ENCODE results near the gene NRCAM.

Gene NRCAM

DNA sequence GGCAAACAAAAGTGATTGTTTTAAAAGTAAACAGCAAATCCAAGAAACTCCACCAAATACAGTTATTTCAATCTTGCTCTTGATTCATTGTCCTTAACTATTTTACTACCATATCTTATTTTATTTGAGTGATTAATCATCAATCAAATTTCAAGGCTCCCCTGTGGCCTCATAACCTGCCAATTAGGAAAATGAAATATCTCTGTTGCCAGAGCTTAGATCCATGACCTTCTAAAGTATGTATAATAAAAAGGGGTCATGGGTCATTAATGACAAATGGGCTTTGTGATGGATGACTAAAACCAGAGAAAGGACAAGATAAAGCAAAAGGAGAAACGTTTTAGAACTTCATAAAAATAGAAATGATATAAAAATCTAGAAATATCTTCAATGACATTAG is 28.5 kb downstream of the NRCAM start:
- in situ Hi-C loops (cut with HindIII; ENCODE audit: low sequenced_read_pairs): no loop called here

DNA sequence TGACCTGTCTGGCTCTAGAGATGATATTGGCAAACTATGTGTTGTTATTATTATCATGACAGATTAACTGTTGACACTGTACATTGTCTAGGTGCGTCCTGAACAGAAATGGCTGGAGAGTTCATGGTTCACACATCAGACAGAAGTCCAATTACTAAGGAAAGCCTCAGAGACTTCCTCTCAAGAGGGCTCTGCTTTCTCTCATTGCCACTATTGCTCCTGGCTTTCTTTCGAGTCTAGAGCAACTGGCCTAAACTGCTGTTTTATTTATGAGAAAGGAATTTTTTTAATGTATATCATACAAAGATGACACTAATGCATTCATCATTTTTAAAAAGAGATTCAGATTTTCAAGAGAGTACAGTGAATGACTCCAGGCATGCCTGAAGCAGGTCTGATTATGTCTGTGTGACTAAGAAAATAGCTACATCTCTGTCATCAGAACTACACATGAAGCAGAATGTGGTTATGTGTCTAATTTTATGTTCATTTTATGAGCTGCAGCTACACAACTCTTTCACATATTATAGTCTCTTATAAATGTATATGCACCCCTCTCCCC is 30.4 kb downstream of the NRCAM start:
- in situ Hi-C loops (cut with HindIII; ENCODE audit: low sequenced_read_pairs): no loop called here

DNA sequence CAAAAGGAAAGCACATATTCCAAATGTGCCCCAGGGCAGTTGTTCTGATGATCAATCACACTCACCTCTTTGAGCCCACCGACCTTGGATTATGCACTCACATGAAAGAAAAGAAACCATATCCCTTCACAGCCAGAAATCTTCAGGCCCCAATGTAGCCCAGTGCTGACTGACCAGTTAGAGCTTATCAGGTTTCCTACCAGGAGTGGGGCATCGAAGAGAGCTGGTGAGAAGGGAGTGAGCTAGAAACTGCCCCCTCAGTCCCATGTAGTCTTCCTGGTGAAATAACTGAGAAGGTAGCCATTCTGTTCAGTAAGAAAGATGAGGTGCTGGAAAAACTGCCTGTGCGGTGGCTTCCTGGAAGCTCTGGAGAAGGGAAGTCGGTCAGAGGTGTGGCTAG is 32.2 kb downstream of the NRCAM start:
- in situ Hi-C loops (cut with HindIII; ENCODE audit: low sequenced_read_pairs): no loop called here

DNA sequence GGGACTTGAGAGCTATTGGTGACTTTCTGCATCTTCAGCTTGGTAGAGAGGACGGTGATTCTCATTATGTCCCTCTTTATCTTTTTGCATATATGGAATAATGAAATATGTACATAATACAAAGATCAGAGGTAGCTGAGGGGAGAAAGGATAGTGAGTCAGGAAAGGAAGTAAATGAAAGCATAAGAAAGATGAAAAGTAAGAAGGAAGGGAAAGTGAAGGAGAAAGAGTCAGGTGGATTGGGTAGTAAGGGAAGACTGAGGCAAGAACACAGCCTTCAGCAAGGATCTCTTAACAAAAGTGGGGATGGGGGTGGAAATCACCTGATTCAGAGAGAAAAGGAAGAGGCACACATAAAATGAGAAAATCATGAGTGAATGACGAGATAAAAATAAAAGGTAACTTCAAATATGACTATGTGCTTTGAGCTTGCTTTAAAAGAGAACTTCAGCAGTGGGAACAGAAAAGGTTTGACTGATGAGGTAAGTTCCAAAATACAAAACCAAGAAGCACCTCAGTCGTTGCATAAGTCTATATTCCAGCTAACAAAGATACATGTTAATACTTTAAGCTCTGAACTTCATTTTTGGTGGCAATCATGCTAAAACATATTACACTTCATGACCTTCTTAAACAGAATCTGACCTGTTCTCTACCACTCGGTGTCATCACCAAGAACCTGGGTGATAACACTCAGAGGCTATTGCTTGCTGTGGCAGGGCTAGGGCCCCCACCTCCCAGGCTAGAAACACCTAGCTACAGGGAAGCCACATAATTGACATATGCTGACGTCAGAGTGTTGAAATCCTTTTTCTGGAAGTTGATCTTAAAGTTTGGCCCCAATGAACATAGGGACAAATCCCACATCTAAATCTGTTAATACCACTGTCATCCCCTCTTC is 32.9 kb downstream of the NRCAM start:
- in situ Hi-C loops (cut with HindIII; ENCODE audit: low sequenced_read_pairs): no loop called here

DNA sequence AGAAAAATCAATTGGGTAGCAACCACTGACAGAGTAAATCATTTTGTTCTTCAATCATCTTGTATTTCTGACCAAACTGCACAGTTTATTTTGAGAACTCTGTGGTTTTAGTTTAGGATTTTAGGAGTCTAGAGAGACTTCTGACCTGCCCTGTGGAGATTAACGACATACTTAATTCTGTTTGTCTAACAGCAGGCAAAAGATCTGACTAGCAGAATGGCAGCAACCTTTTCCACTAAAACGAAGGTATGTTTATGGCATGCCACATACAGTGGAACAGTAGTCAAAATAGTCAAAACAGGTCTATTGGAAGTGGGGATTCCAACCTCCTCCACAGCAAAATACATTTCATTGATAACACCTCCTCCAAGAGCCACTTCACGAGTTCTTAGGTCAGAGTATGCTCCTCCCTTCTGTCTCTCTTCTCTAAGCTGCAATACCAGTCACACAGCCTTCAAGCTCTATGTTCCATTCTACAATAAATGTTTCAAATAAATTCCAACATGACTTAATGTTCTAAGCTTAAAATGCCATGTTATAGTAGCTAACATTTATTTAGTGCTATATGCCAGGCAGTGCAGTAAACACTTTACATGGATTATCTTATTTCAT is 34.4 kb downstream of the NRCAM start:
- in situ Hi-C loops (cut with HindIII; ENCODE audit: low sequenced_read_pairs): no loop called here

DNA sequence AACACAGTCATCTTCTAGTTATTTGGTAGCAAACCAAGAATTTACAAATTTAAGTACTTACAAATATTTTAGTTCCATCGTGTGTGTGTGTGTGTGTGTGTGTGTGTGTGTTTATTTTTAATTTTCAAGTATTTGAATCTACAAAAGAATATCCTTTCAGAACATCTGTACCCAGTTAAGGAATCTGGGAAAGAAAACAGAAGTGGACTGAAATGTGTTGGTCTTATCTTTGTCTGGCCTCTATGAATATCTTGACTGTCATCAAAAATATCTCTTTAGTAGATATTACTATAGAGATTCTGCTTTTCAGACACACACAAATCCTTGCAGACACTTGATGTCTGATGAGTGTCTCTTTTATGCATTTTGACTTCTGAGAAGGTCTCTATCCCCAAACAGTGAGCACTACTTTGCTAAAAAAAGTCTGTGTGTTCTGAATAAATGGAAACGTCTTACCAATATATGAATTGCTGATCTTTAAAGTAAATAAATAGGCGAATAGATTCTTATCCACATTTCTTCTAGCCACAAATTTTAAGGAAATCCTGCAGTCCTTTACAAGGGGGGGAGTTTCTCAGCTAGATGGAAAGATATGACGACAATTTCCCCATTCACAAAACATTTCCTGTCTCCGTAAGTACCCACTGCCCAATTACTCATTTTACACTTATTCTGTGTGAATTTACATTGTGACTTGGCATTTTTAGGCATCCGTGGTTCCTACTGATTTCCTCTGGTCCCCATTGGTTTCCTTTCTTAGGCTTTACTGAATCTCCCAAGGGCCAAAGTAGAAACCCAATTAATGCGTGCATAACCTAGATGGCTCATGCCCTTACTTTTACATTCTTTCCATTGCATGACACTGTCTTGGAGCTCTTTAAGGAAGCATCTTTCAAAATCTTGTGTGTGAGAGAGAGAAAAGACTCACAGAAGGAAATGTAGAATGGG is 36.0 kb downstream of the NRCAM start:
- in situ Hi-C loops (cut with HindIII; ENCODE audit: low sequenced_read_pairs): no loop called here

DNA sequence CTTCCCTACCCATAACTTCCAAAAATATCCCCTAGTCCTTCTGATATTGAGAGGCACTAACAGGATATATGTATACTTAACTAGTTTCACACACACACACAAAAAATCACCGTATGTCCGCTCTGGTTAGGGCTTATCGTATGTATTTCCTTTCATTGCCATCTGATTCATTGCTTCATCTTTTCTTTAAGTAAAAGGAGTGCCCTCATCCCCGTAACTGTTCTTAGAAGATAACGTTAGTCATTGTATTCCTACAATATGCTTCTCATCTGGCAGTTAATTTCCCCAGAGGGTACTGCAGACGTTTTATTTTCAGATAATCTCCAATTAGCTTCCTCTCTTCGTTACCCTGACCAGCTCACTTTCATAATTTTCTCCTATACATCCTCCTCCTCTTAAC is 37.3 kb downstream of the NRCAM start:
- in situ Hi-C loops (cut with HindIII; ENCODE audit: low sequenced_read_pairs): no loop called here

DNA sequence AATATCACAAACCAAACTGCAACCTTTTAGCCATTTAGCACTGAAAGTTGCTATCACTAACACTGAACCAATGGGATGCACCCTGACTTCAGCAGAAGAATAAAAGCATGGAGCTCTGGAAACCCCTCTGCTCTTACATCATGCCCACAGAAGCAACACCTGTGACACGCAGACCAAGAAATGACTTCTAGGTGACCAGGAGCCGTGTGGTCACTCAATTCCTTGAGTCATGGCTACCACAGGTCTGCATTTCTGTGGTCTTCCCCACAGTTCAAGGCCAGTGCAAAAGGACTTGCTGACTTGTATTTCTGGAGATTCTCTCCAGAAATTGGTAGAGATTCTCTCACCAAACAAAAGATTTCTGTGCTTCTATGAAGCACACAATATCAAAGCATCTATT is 38.3 kb downstream of the NRCAM start:
- in situ Hi-C loops (cut with HindIII; ENCODE audit: low sequenced_read_pairs): no loop called here

DNA sequence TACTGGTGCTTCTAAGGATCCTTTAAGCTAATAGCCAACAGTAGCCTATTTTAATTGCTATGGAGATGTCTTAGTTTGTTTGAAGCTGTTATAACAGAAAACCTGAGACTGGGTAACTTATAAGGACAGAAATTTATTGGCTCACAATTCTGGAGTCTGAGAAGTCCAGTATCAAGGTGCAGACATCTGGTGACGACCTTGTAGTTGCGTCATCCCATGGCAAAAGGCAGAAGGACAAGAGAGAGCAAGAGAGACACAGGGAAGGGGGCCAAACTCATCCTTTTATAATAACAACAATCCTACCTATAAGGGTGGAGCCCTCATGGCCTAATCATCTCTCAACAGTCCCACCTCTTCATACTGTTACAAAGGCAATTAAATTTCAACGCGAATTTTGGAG is 39.1 kb downstream of the NRCAM start:
- in situ Hi-C loops (cut with HindIII; ENCODE audit: low sequenced_read_pairs): no loop called here

DNA sequence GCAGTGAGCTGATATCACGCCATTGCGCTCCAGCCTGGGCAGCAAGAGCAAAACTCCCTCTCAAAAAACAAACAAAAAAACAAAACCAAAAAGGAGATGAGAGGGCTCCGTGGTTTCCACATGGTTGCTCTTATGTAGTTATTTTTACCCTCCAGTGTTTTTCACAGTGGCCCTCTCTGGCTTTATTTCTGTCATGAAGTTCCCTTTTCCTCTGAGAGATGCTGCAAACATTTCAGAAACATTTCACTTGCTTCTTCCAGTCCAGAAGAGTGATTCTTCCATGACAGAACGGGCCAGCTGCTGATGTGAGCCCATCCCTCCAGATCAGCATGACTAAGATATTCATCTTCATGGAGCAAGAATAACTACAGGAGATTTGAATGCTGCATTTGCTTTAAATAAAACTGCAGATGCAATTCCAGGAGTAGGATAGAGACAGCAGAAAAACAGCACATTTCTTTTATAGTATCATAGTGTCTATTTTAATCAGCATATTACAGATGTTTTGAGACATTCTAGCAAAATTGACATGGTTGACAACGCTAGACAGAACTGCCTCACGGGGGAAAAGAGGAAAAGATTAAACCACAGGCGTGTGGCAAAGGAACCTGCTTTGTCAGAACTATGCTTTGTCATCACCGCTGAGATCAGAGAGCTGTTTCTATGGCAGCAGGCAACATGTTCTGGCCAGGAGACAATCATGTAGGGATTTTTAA is 40.3 kb downstream of the NRCAM start:
- in situ Hi-C loops (cut with HindIII; ENCODE audit: low sequenced_read_pairs): no loop called here

DNA sequence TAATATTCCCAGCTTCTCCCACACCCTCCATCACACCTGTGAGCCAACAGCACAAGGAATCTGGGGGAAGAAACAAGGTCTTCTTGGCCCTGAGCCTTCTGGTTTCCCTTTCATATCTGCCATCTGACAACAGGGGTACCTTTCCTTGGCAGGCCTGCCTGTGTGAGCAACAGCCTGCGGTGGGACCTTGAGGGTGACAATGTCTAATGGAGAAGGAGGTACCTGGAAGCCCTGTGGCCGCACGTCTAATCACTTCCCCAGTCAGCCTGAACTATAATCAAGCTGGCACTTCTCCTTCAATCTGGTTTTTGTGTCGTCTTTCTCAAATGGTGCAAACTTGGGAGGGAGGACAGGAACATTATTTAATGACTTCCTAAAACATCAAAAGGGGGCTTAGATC is 41.2 kb downstream of the NRCAM start:
- in situ Hi-C loops (cut with HindIII; ENCODE audit: low sequenced_read_pairs): no loop called here

DNA sequence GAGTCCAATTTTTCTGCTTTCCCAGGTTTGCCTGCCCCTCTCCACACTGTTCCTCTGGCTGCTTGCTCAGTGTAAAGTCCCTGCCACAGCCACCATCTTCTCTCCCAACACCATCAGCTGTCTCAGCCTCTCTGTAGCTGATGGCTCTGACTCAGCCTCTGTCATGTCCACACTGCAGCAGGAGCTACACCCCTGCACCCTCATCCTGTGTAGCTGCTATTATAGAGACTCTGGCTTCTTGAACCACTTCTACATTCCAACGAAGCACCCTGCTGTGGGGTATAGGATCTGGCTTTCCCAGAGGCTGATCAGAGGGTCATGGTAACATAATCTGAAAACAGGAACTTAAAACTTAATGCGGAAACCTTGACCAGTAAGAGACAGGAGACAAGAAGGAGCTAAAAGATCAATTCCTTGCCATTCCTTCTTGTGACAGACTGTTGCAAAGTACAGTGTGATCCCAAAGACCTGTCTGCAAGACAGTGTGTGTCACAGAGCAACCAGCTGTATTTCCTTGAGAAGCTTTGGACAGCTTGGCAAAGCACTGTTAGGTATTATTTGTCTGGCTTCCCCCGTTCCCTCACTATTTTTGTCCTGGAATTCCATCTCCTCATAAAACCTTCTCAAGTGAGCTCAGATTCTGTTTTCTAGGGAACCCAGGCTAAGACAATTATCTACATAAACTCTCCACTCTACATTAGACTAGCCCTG is 42.3 kb downstream of the NRCAM start:
- in situ Hi-C loops (cut with HindIII; ENCODE audit: low sequenced_read_pairs): no loop called here

DNA sequence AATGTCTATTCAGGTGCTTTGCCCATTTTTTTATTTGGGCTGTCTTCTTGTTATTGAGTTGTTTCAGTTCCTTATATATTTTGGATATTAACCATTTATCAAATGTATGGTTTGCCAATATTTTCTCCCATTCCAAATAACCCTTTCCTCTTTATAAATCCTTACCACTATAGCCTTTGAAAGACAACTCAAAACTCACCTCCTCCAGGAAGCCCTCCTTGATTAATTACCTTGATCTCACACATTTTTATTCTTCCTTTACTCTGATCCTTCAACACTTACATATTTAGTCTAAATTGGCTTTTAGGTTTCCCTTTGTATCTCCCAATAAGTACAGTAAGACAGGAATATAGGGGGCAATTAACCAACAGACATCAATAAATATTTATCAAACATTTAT is 42.9 kb downstream of the NRCAM start:
- in situ Hi-C loops (cut with HindIII; ENCODE audit: low sequenced_read_pairs): no loop called here

DNA sequence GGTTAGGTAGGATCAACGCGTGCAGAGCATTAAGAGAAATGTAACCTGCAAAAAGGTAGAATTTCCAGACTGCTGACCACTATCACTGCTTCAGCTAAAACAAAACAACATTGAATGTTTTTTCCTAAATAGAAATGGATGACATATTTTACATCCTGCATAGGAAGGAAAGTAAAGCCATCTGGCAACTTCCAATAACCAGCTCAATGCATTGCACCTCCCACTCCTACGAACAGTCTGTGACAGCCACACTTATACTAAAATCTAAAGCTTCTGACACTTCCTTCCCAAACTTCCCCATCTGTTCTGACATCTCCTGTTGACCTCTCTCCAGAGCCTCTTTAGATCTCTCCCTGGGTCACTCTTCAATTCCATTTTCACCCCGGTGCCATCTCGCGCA is 47.1 kb downstream of the NRCAM start:
- in situ Hi-C loops (cut with HindIII; ENCODE audit: low sequenced_read_pairs): no loop called here

DNA sequence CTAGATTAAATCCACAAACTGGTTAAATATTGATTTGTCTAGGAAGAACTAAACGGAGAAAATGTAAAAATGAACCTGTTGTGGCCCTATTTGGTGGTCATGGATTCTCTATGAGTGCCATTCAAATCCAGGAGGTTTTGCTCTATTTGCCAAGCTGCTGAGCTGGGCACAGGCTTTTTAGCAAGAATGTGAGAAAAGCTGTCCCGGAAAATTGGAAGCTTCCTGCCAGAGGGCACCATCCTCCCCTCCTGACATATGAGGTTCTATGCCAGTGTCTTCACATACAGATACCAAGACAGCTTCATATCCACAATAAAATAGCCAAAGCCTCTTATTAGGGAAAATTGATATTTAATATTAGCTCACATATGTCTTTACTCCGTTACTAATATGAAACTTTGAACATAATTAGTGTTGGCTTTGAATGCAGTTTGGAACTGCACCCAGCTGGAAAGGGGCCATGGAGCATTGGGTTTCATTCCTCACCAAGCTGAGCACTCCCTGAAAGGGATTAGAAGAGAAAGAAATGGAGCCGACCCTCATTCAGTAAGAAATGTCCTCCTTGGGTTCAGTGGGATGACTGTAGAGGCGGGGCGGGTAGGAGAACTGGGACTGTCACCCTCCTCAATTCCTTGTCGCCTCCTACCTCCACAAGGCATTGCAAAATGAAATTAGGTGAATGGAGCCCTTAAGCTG is 47.8 kb downstream of the NRCAM start:
- in situ Hi-C loops (cut with HindIII; ENCODE audit: low sequenced_read_pairs): no loop called here

DNA sequence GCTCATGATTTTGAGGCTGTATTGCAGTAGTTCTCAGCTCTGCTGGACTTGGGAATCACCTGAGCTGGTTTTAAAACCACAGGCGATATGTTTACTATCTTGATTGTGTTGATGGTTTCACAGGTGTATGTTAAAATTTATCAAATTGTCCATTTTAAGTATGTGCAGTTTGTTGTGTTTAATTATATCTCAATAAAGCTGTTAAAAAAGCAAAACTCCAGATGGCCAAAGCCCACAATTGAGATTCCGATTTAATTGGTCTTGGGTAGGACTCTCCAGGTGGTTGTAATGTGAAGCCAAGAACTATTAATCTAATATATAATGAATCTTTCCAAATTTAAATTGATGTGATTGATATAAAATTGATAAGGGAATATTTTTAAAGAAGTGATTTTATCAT is 48.6 kb downstream of the NRCAM start:
- in situ Hi-C loops (cut with HindIII; ENCODE audit: low sequenced_read_pairs): no loop called here

DNA sequence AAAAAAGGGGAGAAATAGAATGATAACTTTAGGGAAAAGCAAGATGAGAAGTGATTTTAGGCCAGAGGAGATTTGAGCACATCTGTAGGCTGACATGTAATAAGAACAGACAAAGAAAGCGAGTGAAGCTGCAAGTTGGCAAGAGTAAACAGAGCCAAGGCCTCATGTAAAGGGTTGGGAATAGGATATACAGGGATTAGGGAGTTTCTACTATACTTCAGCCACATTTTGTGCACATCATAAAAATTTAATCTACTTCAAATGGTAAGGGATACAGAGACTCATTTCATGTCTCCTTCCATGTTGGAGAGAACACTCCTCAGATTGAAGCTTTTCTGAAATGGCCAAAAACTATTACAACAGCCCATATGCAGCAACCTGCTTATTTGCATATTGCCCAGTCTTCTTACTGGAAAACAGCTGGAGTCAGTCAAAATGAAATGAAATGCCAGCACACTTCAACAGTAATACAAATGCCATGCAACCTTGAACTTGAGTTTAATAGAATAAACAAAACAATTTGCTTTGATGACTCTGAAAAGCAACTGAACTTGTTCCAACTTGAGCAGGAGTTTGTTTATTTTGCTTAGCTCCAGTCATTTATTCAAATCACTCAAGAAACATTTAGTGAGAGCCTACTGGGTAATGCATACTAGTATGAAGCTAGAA is 49.9 kb downstream of the NRCAM start:
- in situ Hi-C loops (cut with HindIII; ENCODE audit: low sequenced_read_pairs): no loop called here

DNA sequence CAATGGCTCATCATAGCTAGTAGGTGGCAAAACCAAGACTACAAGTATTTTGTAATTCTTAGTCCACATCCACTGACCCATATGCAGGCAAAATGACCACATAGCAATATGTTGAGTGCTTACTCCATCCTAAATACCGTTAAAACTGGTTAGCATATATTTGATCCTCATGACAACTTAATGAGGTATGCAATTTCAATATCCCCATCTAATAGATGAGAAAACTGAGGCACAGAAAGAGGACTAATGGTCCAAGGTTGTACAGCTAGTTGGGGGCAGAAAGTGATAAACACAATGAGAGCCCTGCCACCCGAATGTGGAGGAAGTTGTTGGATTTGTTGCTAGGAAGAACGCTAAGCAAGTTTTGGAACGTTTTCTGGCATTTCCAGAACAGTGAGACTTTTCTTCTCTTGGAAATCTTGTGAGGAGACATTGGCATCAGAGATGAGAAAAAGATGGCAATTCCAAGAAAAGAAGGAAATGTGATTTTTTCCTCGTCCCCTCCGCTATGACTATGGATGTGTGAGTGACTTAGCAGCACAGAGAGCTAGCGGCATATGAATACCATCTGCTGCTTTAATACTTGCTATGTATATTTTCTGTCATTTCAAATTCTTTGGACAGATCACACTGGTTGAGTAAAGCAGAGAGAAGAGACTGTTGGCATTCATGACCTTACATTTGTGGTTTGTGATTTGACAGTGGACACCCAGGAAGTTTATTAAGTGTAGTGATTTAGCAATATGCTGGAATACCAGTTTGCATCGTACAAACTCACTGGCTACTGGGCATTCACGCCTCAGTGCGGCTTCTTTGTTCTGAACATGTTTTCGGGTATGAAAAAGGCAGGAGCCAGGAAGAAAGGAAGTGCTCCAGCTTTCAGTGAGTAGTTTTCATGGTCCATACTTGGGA is 51.5 kb downstream of the NRCAM start:
- in situ Hi-C loops (cut with HindIII; ENCODE audit: low sequenced_read_pairs): no loop called here
